HG03432 (cell line): ENCODE results near the gene TMEM92.

Source experiments
- ATAC-seq: cut with Tn5 transposase; IDR thresholded peaks from one replicate; pipeline ENCODE4 v1.9.1; 2021; ENCODE audit warnings: mild to moderate bottlenecking, moderate library complexity; ENCODE audit not compliant: unreplicated experiment

The TMEM92 gene

DNA sequence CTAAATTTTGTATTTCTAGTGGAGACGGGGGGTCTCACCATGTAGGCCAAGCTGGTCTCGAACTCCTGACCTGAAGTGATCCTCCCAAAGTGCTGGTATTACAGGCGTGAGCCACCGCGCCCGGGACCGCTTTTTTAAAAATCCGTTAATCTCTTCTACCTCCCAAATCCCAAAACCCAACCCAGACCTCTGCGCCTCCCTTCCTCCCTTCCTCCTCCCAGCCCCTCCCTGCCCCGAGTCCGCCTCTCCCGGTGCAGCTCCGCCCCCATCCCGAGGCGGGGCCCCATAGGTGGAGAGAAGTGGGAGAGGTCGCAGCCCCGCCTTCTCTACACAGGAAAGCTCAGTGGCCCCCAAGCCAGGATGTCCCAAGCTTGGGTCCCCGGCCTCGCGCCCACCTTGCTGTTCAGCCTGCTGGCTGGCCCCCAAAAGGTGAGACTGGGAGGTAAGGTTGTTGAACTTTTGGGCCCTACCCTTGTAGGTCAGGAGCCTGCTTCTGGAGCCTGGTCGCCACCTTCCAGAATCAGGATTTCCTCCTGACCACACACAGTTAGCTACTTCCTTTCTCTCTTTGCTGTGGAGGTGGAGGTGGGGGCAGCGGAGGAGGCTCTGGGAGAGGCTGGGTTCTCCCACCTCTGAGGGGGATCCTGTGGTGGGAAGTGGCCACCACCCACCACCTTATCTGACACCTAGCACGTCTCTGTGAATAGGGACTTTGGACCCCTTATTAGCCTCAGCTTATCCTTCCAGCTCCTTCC is at the start of gene TMEM92:
TSS of gene TMEM92 (plus strand) at position 325 of the 755 bp plus-strand sequence. CDS start at position 361, 36 bp downstream.
- no peak for ATAC-seq

DNA sequence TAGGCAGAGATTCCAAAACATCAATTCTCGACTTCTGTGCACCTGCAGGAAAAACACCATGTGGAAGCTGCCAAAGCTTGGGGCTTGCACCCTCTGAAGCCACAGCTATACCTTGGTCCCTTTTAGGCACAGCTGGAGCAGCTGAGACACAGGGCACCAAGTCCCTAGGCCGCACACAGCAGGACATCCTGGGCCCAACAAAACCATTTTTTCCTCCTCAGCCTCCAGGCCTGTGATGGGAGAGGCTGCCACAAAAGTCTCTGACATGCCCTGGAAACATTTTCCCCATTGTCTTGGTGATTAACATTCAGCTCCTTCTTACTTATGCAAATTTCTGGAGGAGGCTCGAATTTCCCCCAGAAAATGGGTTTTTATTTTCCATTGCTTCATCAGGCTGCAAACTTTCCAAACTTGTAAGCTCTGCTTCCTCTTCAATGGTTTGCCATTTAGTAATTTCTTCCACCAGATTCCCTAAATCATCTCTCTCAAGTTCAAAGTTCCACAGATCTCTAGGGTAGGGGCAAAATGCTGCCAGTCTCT is 48.5 kb upstream of the TMEM92 start:
- no peak for ATAC-seq

GRCh38 chr17:50234581-50234980 is 39.7 kb upstream of the TMEM92 start:
- ATAC-seq: no peak

- no peak for ATAC-seq
Observed at GRCh38 chr17:50237901-50238300, 36.4 kb upstream of the TMEM92 start.

- no peak for ATAC-seq
Observed at GRCh38 chr17:50238601-50239280, 35.5 kb upstream of the TMEM92 start.

GRCh38 chr17:50239937-50240336 is 34.3 kb upstream of the TMEM92 start:
- no peak for ATAC-seq

DNA sequence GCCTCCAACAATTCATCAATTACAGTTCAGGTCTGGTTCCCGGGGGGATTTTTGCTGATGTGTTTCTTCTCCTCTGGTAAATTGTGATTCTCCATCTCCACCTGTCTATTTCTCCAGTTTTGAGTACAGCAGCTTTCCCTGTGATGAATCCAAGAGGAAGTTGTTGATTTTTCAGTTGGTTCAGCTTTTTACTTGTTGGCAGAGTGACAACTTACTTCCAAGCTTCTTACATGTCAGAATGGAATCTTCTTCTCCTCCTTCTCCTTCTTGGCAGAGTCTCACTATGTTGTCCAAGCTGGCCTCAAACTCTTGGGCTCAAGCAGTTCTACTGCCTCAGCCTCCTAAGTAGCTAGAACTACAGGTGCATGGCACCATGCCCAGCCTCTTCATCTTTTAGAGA is 33.4 kb upstream of the TMEM92 start:
- ATAC-seq: no peak

GRCh38 chr17:50241431-50241830 is 32.8 kb upstream of the TMEM92 start:
- ATAC-seq: no peak

GRCh38 chr17:50244771-50245170 is 29.5 kb upstream of the TMEM92 start:
- no peak for ATAC-seq

DNA sequence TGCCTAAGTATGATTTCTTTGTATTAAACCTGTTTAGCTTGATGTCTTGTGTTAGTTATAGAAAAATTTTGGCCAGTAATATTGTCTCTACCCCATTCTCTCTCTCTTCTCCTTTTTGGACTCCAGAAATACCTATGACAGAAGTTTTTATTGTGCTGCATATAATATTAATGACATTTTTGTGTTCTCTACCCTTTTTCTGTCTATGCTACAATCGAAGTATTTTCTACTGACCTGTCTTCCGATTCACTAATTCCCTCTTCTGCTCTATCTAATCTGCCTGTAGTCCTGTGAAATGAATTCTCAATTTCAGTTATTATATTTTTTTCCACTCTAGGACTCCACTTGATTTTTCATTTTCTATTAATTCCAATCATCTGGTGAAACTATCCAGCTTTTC is 26.0 kb upstream of the TMEM92 start:
- ATAC-seq: no peak

DNA sequence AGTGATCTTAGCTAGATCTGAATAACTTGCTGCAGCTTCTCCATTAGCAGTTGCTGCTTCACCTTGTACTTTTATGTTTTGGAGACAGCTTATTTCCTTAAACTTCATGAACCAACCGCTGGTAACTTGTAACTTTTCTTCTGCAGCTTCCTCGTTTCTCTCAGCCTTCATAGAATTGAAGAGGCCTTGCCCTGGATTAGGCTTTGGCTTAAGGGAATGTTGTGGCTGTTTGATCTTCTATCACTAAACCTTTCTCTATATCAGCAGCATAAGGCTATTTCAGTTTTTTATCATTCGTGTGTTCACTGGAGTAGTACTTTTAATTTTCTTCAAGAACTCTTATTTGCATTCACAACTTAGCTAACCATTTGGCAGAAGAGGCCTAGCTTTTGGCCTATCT is 21.5 kb upstream of the TMEM92 start:
- no peak for ATAC-seq

GRCh38 chr17:50255766-50256635 is 18.3 kb upstream of the TMEM92 start:
- no peak for ATAC-seq

GRCh38 chr17:50256826-50257618 is 17.2 kb upstream of the TMEM92 start:
- no peak for ATAC-seq

GRCh38 chr17:50257676-50258224 is 16.5 kb upstream of the TMEM92 start:
- no peak for ATAC-seq

DNA sequence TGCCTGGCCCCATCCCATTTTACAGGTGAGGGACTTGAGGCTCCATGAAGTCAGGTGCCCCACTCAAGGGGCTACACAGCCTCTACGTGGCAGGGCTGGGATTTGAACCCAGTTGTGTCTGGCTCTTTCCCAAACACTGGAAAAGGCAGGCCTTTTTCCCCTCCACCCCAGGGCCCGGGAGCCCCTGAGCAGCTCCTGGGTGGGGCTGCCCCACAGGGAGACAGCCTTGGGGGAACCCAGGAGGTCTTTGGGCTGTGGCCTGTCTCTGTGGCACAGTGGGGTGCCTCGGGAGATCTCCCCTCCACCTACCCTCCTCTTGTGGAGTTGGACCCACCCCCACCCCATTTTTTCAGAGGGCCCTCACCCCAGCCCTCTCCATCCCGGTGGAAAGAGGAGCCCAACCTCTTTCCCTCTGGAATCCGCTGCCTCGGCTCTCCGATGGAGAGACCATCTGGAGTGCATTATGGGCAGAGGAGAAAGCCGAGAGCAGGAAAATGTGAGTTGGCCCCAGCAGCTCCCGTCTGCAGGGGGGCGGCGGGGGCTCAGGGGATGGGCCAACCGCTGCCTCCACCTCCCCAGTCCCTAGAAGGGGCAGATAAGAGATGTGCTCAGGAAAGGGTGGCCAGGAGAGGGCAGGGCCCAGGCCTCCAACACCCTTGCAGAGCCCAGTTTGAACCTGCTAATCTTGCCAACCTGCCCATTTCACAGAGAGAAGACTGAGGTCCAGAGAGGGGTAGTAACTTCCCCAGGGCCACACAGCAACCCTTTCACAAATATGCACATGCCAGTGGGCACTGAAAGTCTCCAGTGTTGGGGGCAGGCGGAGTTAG is 15.4 kb upstream of the TMEM92 start:
- ATAC-seq: no peak

- ATAC-seq: no peak
Observed at GRCh38 chr17:50259477-50260324, 14.6 kb upstream of the TMEM92 start.

- ATAC-seq: no peak
Observed at GRCh38 chr17:50260501-50260911, 13.8 kb upstream of the TMEM92 start.
